Cerebellar nuclear complex (tissue), 1 donor: ENCODE results near the gene TAF3.

Source experiments
- DNase-seq, 2 experiments: peaks; one replicate each; lab custom pipeline; 2025; lab: John Stamatoyannopoulos, UW

TAF3 gene

GRCh38 chr10:7876541-7877127 lies 58.3 kb downstream of the TAF3 start:
- no peak for DNase-seq

GRCh38 chr10:7881119-7881518 lies 62.8 kb downstream of the TAF3 start:
- no peak for DNase-seq

- DNase-seq: no peak
Observed at GRCh38 chr10:7886056-7886455, 67.8 kb downstream of the TAF3 start.

- no peak for DNase-seq
Observed at GRCh38 chr10:7887174-7887816, 69.0 kb downstream of the TAF3 start.

GRCh38 chr10:7889947-7890542 lies 71.7 kb downstream of the TAF3 start:
- DNase-seq: no peak

- DNase-seq: no peak
Observed at GRCh38 chr10:7890781-7891180, 72.5 kb downstream of the TAF3 start.

- no peak for DNase-seq
Observed at GRCh38 chr10:7891634-7892033, 73.3 kb downstream of the TAF3 start.

GRCh38 chr10:7892146-7892545 lies 73.8 kb downstream of the TAF3 start:
- no peak for DNase-seq

GRCh38 chr10:7895699-7896090 lies 77.4 kb downstream of the TAF3 start:
- no peak for DNase-seq

- DNase-seq: no peak
Observed at GRCh38 chr10:7896297-7896696, 78.0 kb downstream of the TAF3 start.

- no peak for DNase-seq
Observed at GRCh38 chr10:7901256-7901655, 83.0 kb downstream of the TAF3 start.

GRCh38 chr10:7902413-7902812 lies 84.1 kb downstream of the TAF3 start:
- no peak for DNase-seq

- DNase-seq: no peak
Observed at GRCh38 chr10:7903851-7904250, 85.5 kb downstream of the TAF3 start.

GRCh38 chr10:7906128-7906527 lies 87.8 kb downstream of the TAF3 start:
- DNase-seq: no peak

- DNase-seq: no peak
Observed at GRCh38 chr10:7908541-7909210, 90.4 kb downstream of the TAF3 start.

- no peak for DNase-seq
Observed at GRCh38 chr10:7913126-7913872, 95.0 kb downstream of the TAF3 start.

GRCh38 chr10:7915923-7916536 lies 97.7 kb downstream of the TAF3 start:
- DNase-seq: no peak

GRCh38 chr10:7917736-7918135 lies 99.4 kb downstream of the TAF3 start:
- DNase-seq: no peak

GRCh38 chr10:7922707-7923106 lies 104.4 kb downstream of the TAF3 start:
- DNase-seq: no peak

- no peak for DNase-seq
Observed at GRCh38 chr10:7928536-7928935, 110.2 kb downstream of the TAF3 start.

GRCh38 chr10:7932301-7933036 lies 114.2 kb downstream of the TAF3 start:
- no peak for DNase-seq
